Transverse colon (tissue), 4 donors: Measurements from ENCODE around the gene TMEM33. TPM values are rescaled to one million over a fixed set of nuclear protein-coding genes. Genes with fewer than 3 reads are reported as not detected.
"Not testable (repeated sequence)": the region's sequence is repeated elsewhere in the genome, so short reads cannot be mapped to it uniquely, and the experiment has no call there.

Experiments used
- DNase-seq: peaks from one replicate; pipeline ENCODE4 v3.0.0-alpha.2; 2019
- H3K27ac ChIP-seq, 4 donors: fragments of 200-600 bp; sonication (generic); 2 replicates each; pipeline ENCODE4 v1.5.1; 2016 to 2018; ENCODE audit warnings: inconsistent platforms in 4 of 4
- H3K27me3 ChIP-seq: fragments of 200-600 bp; sonication (generic); 2 replicates; pipeline ENCODE4 v1.5.1; 2017; ENCODE audit warnings: inconsistent platforms
- H3K36me3 ChIP-seq, 4 donors: fragments of 200-600 bp; sonication (generic); 2 replicates each; pipeline ENCODE4 v1.5.1; 2017 to 2019; ENCODE audit warnings: inconsistent platforms in 4 of 4
- H3K4me1 ChIP-seq, 4 donors: fragments of 200-600 bp; sonication (generic); 2 replicates each; pipeline ENCODE4 v1.5.1; 2017 to 2020; ENCODE audit warnings: inconsistent platforms in 4 of 4
- H3K4me3 ChIP-seq, 4 donors: fragments of 200-600 bp; sonication (generic); 1 replicate in 1 of 4; 2 replicates in 3 of 4; pipeline versions ENCODE4 v1.5.1 to v1.6.1; 2017 to 2019; ENCODE audit warnings: inconsistent platforms in 4 of 4
- H3K9me3 ChIP-seq, 2 donors: fragments of 200-600 bp; sonication (generic); 2 replicates each; pipeline ENCODE4 v1.5.1; 2017 to 2019; ENCODE audit warnings: inconsistent platforms in 2 of 2
- CTCF ChIP-seq, 5 experiments: fragments of 200-600 bp in 3 of 5; fragments of 450-650 bp in 2 of 5; sonication (generic) in 3 of 5; IDR thresholded peaks; 1 replicate in 2 of 5; 2 replicates in 3 of 5; pipeline ENCODE4 v1.5.1; 2016 to 2017; ENCODE audit warnings: antibody characterized with exemption in 5 of 5, inconsistent platforms in 3 of 5, mild to moderate bottlenecking in 2 of 5, moderate library complexity in 1 of 5
- EP300 ChIP-seq: sonication (generic); formaldehyde crosslinking; IDR thresholded peaks from one replicate; pipeline ENCODE4 v1.6.1; 2017; ENCODE audit warnings: antibody characterized with exemption, low read depth
- POLR2A ChIP-seq: fragments of 450-650 bp; IDR thresholded peaks from one replicate; pipeline ENCODE4 v1.6.1; 2016; ENCODE audit warnings: antibody characterized with exemption, mild to moderate bottlenecking, moderate library complexity
- POLR2AphosphoS5 ChIP-seq, 3 donors: sonication (generic); formaldehyde crosslinking; IDR thresholded peaks; one replicate each; pipeline ENCODE4 v1.6.1; 2016; ENCODE audit warnings: antibody characterized with exemption in 3 of 3
- WGBS, 2 donors: methylation state at CpG; one replicate each; pipeline ENCODE4 v1.1.5; 2018; ENCODE audit warnings: low coverage in 1 of 2; 5-methylcytosine and 5-hydroxymethylcytosine counted together
- in situ Hi-C, 4 donors: fragments of 200-750 bp; cut with MboI; loops; one replicate each; pipeline versions ENCODE4 v1.15.0 to v1.15.1; 2017; ENCODE audit warnings: low sequenced_read_pairs in 3 of 4, low pct_ligation_motif_present in 1 of 4, low pct_unique_long_range_greater_than_20kb in 1 of 4
- intact Hi-C: fragments of 100-400 bp; cut with DNase I; formaldehyde crosslinking; loops from one replicate; pipeline ENCODE4 v1.15.1; 2023; ENCODE audit warnings: low total_unique reads
- total RNA-seq, 4 donors: library from RNA; depleted of rRNA; stranded (reverse); fragments of >200 nt; gene quantifications; one replicate each; pipeline ENCODE4 v1.1.0, GENCODE V29; 2016

Gene TMEM33
- total RNA-seq, 4 donors from 2014 or later = 41.8 to 59.3 (median 54.9) TPM

DNA sequence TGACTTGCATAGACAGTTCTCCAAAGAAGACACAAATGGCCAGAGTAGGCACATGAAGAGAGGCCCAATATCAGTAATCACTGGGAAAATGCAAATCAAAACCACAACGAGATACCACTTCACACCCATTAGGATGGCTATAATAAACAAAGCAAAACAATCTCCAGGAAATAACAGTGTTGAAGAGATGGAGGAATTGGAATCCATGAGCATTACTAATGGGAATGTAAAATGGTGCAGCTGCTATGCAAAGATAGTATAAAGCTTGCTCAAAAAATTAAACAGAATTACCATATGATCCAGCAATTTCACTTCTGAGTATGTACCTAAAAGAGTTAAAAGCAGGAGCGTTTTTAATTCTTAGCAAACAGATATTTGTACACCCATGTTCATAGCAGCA is 17.0 kb upstream of the TMEM33 start:
- in situ Hi-C loops = no loop called here
- Histone ChIP-seq H3K36me3 (no peaks in the 10 kb centered on the region), H3K27ac (no peak overlapping the region), H3K4me3 (no peak overlapping the region), H3K27me3 (peaks cover 2% of the 10 kb centered on the region), H3K9me3 (no peaks in the 10 kb centered on the region), H3K4me1 (no peaks in the 10 kb centered on the region)
- intact Hi-C loops = no loop called here
- DNase-seq = no peak
- WGBS, 2 donors = 37 to 69% methylated on average over 2 of the region's 2 CpGs
- TF ChIP-seq POLR2AphosphoS5 (IDR thresholded peaks at IDR 0.05) = no peak

DNA sequence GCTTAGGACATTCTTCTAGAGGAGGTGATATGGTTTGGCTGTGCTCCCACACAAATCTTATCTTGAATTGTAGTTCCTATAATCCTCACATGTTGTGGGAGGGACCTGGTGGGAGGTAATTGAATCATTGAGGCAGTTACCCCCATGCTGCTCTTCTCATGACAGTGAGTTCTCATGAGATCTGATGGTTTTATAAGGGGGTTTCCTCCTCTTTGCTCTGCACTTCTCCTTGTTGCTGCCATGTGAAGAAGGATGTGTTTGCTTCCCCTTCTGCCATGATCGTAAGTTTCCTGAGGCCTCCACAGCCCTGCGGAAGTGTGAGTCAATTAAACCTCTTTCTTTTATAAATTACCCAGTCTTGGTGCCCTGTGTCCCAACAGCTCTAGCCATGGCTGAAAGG is 14.8 kb upstream of the TMEM33 start:
- H3K36me3 ChIP-seq, H3K4me3 ChIP-seq, H3K9me3 ChIP-seq, H3K27ac ChIP-seq, DNase-seq, in situ Hi-C loops, H3K4me1 ChIP-seq, H3K27me3 ChIP-seq, intact Hi-C loops: not testable (repeated sequence)
- WGBS, 2 donors = 93% methylated on average over 2 of the region's 2 CpGs; no CpG with 5 or more reads in 1 of the 2 donors

GRCh38 chr4:41921476-41921875 is 13.8 kb upstream of the TMEM33 start:
- no peak overlapping the region for H3K4me3 ChIP-seq
- intact Hi-C loops = no loop called here
- in situ Hi-C loops = no loop called here
- WGBS, 2 donors = 17 to 66% methylated on average over 1 to 4 of the region's 4 CpGs
- no peak for DNase-seq
- H3K4me1 ChIP-seq = no peaks in the 10 kb centered on the region
- H3K27ac ChIP-seq = no peak overlapping the region
- peaks cover 5% of the 10 kb centered on the region for H3K27me3 ChIP-seq
- no peaks in the 10 kb centered on the region for H3K9me3 ChIP-seq
- no peak for TF ChIP-seq POLR2A
- no peak for TF ChIP-seq EP300
- no peaks in the 10 kb centered on the region for H3K36me3 ChIP-seq

DNA sequence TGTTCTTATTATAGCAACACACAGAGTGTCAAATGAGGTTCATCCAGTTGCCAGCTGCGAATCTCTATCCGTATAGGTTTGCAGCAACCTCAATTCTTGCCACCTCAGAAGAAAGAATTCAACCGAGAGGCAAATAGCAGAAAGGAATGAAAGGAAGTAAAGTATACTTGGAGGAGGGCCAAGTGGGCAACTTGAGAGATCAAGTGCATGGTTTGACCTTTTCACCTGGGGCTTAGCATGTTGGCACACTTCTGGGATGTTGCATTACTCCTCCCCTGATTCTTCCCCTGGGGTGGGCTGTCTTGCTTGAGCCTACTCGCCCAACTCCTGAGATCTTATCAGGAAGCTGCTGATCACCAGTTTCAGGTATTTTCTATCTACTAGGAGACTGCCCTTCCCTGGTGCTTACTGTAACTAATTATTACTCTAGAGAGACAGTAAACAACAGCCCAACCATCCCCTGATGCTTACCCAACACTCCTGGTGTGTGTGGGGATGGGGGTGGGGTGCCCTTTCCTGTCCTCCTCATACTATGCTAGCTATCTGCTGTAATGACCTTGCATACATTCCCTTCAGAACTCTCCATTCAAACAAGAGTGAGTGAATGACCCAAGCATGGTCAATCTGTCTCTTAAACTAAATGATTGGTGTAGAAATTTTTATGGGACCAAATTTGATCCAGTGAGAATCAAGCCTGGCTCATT is 7.3 kb upstream of the TMEM33 start:
- WGBS, 2 donors = 83 to 92% methylated on average over 3 to 4 of the region's 4 CpGs
- Histone ChIP-seq H3K4me3 (no peak overlapping the region), H3K4me1 (no peaks in the 10 kb centered on the region), H3K9me3 (no peaks in the 10 kb centered on the region), H3K27ac (no peak overlapping the region), H3K36me3 (no peaks in the 10 kb centered on the region), H3K27me3 (peaks cover 5% of the 10 kb centered on the region)
- no peak for TF ChIP-seq CTCF (IDR thresholded peaks at IDR 0.05)
- intact Hi-C loops = no loop called here
- in situ Hi-C loops = no loop called here
- no peak for DNase-seq

DNA sequence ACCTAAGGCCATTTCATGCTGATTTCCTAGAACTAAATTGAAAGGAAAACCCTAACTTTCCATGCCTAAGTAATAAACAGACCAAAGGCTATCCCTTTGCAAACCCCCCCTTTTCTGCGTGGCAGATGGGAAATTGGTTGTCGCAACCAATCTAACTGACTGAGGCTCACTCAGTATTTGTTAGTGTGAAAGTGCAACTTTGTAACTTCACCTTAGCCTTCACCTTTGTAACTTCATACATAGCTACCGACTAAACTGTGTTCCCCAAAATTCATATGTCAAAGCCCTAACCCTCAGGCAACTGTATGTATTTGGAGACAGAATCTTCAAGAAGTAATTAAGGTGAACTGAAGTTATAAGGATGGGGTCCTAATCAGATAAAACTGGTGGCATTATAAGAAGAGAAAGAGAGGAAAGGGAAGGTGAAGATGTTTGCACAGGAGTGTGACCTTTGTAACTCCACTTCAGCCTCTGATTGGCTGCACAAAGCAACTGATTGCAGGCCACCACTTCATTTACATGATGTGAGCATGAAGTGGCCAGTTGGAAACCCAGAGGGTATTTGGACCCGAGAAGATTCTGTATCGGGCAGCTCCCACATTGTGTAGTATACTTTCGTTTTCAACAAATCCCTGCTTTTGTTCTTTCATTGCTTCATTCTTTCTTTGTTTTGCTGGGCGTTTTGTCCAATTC is 4.9 kb upstream of the TMEM33 start:
- Histone ChIP-seq H3K27me3 (no peaks in the 10 kb centered on the region), H3K36me3 (no peaks in the 10 kb centered on the region), H3K9me3 (no peaks in the 10 kb centered on the region), H3K27ac (no peak overlapping the region), H3K4me1 (peaks cover 0 to 7% (median 0%) of the 10 kb centered on the region in 4 donors), H3K4me3 (no peak overlapping the region)
- intact Hi-C loops = no loop called here
- TF ChIP-seq POLR2AphosphoS5 (IDR thresholded peaks at IDR 0.05) (no peak), CTCF (IDR thresholded peaks at IDR 0.05) (no peak), EP300 (no peak), POLR2A (no peak)
- in situ Hi-C loops = no loop called here
- 75 to 84% methylated on average over 7 of the region's 7 CpGs for WGBS, 2 donors
- no peak for DNase-seq
